IMR-90 (cell line): ENCODE results near the gene ALDH3B2.

Experiments used
- BHLHE40 ChIP-seq: fragments of 150-350 bp; IDR thresholded peaks from 2 replicates; pipeline ENCODE4 v1.6.1; 2016; ENCODE audit warnings: mild to moderate bottlenecking, low read depth, low read length
- CEBPB ChIP-seq: IDR thresholded peaks from 2 replicates; pipeline ENCODE4 v1.6.1; 2012; ENCODE audit warnings: low read depth, low read length, improper control_type of control experiment
- MAZ ChIP-seq: IDR thresholded peaks from 2 replicates; pipeline ENCODE4 v1.6.1; 2012; ENCODE audit warnings: low read depth, mild to moderate bottlenecking, low read length, improper control_type of control experiment, moderate library complexity, borderline replicate concordance
- POLR2A ChIP-seq: IDR thresholded peaks from 2 replicates; pipeline ENCODE4 v1.6.1; 2012; ENCODE audit warnings: mild to moderate bottlenecking, low read depth, low read length
- TF ChIP-seq, protein P1 (sequence below): conservative IDR thresholded peaks from 2 replicates; pipeline ENCODE4 v1.5.1; 2012; ENCODE audit warnings: mild to moderate bottlenecking, low read depth, low read length, improper control_type of control experiment
- TF ChIP-seq, protein P2 (sequence below): fragments of 150-350 bp; IDR thresholded peaks from 2 replicates; pipeline ENCODE4 v1.6.1; 2017; ENCODE audit warnings: mild to moderate bottlenecking, antibody characterized with exemption, low read length, low read depth

DNA sequence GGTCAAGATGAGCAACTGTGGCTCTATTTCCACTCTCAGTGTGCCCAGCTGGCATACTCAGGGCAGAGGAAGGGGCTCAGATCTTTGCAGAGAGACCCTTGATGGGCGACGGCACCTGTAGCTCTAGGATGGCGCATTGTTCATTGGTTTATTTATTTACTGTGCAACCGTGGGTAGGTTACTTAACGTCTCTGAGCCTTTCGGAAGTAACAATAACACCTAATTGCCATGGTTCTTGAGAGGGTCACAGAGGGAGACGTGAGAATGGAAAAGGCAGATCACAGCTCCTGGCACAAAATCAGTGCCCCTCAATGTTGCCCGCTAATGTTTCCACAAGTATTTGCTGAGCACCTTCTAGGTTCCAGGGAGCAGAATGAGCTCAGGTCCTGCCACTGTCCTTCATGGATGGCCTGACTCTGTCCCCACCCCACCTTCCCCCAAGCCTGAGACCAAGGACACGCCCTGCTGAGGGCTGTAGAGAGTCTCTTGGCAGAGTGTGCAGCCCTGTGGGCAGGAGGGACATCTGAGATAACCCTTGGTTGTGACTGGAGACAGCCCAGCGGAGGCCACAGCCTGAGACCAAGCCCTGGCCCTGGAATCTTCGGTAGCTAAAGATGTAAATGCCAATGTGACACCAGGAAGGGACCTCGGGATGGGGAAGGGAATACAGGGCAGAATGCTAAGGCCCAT lies 780 bp upstream of the ALDH3B2 start:
- TF ChIP-seq, protein P1, sequence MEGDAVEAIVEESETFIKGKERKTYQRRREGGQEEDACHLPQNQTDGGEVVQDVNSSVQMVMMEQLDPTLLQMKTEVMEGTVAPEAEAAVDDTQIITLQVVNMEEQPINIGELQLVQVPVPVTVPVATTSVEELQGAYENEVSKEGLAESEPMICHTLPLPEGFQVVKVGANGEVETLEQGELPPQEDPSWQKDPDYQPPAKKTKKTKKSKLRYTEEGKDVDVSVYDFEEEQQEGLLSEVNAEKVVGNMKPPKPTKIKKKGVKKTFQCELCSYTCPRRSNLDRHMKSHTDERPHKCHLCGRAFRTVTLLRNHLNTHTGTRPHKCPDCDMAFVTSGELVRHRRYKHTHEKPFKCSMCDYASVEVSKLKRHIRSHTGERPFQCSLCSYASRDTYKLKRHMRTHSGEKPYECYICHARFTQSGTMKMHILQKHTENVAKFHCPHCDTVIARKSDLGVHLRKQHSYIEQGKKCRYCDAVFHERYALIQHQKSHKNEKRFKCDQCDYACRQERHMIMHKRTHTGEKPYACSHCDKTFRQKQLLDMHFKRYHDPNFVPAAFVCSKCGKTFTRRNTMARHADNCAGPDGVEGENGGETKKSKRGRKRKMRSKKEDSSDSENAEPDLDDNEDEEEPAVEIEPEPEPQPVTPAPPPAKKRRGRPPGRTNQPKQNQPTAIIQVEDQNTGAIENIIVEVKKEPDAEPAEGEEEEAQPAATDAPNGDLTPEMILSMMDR, result no peak
- no peak for TF ChIP-seq POLR2A
- no peak for TF ChIP-seq BHLHE40
- no peak for TF ChIP-seq MAZ
- TF ChIP-seq, protein P2, sequence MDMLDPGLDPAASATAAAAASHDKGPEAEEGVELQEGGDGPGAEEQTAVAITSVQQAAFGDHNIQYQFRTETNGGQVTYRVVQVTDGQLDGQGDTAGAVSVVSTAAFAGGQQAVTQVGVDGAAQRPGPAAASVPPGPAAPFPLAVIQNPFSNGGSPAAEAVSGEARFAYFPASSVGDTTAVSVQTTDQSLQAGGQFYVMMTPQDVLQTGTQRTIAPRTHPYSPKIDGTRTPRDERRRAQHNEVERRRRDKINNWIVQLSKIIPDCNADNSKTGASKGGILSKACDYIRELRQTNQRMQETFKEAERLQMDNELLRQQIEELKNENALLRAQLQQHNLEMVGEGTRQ, result no peak
- TF ChIP-seq CEBPB, result no peak
